B cell (primary cell): ENCODE measurements around the gene MBP. TPM values are rescaled to one million over a fixed set of nuclear protein-coding genes. Genes with fewer than 3 reads are reported as not detected.

Experiments
- ATAC-seq: fragments of 200-7000 bp; cut with Tn5 transposase; one replicate; pipeline ENCODE4 v1.10.0; 2021; ENCODE audit warnings: low read depth, mild to moderate bottlenecking, moderate number of reproducible peaks, moderate library complexity
- CTCF ChIA-PET: fragments of 350-600 bp; sonication (Branson Sonifier 250); formaldehyde crosslinking; loops from one replicate; lab custom pipeline; 2021; ENCODE audit warnings: antibody characterized with exemption, inconsistent platforms; lab: Charles Lee
- POLR2A ChIA-PET: fragments of 350-600 bp; sonication (Branson Sonifier 250); formaldehyde crosslinking; loops from one replicate; lab custom pipeline; 2021; ENCODE audit warnings: antibody characterized with exemption; lab: Charles Lee
- DNase-seq: peaks from one replicate; pipeline ENCODE4 v3.0.0; 2013
- H2AFZ ChIP-seq: 2 replicates; pipeline ENCODE4 v1.6.1; 2012; ENCODE audit warnings: mild to moderate bottlenecking, low read depth, low read length; ENCODE audit not compliant: insufficient read depth, poor library complexity, severe bottlenecking
- H3K27ac ChIP-seq, 2 donors: 1 replicate in 1 of 2; 2 replicates in 1 of 2; pipeline ENCODE4 v1.5.1; 2012 to 2013; ENCODE audit warnings: low read length in 2 of 2, mild to moderate bottlenecking in 2 of 2, moderate library complexity in 1 of 2
- H3K27me3 ChIP-seq, 4 experiments: fragments of 200-600 bp in 1 of 4; sonication (generic) in 1 of 4; replicated peaks in 1 of 4; 1 replicate in 2 of 4; 2 replicates in 2 of 4; pipeline versions ENCODE4 v1.6.1 to v1.7.0; 2013 to 2016; ENCODE audit warnings: low read length in 3 of 4, mild to moderate bottlenecking in 2 of 4, mixed read lengths in 1 of 4, moderate library complexity in 1 of 4; ENCODE audit not compliant: insufficient read depth in 4 of 4, control insufficient read depth in 3 of 4; ENCODE audit errors: control extremely low read depth in 1 of 4
- H3K36me3 ChIP-seq, 2 experiments: replicated peaks in 1 of 2; 1 replicate in 1 of 2; 2 replicates in 1 of 2; pipeline versions ENCODE4 v1.6.1 to v1.7.1; 2013; ENCODE audit warnings: low read length in 1 of 2; ENCODE audit not compliant: insufficient read depth in 2 of 2, control insufficient read depth in 1 of 2; ENCODE audit errors: control extremely low read depth in 1 of 2, extremely low read depth in 1 of 2
- H3K4me1 ChIP-seq, 2 donors: fragments of 200-600 bp in 1 of 2; sonication (generic) in 1 of 2; 1 replicate in 1 of 2; 2 replicates in 1 of 2; pipeline versions ENCODE4 v1.5.1 to v1.6.1; 2013 to 2017; ENCODE audit warnings: low read length in 2 of 2; ENCODE audit not compliant: control insufficient read depth in 2 of 2, insufficient read depth in 2 of 2
- H3K4me2 ChIP-seq: replicated peaks from 2 replicates; pipeline ENCODE3; 2012; ENCODE audit warnings: mild to moderate bottlenecking, low read depth, low read length; ENCODE audit not compliant: poor library complexity, severe bottlenecking
- H3K4me3 ChIP-seq, 5 experiments: fragments of 200-600 bp in 1 of 5; sonication (generic) in 1 of 5; 1 replicate in 3 of 5; 2 replicates in 2 of 5; pipeline versions ENCODE4 v1.5.1 to v1.7.0; 2011 to 2016; ENCODE audit warnings: low read length in 4 of 5, mild to moderate bottlenecking in 4 of 5, low read depth in 2 of 5, control low read depth in 1 of 5, moderate library complexity in 1 of 5; ENCODE audit not compliant: insufficient read depth in 1 of 5; ENCODE audit errors: control extremely low read depth in 1 of 5, extremely low read depth in 1 of 5
- H3K79me2 ChIP-seq: fragments of 200-600 bp; sonication (generic); one replicate; pipeline ENCODE4 v1.6.0; 2016; ENCODE audit warnings: low read length; ENCODE audit not compliant: control insufficient read depth, insufficient read depth
- H3K9ac ChIP-seq: fragments of 200-600 bp; sonication (generic); 2 replicates; pipeline ENCODE4 v1.6.1; 2017; ENCODE audit warnings: mild to moderate bottlenecking, low read length, moderate library complexity
- H3K9me3 ChIP-seq, 3 donors: one replicate each; pipeline versions ENCODE4 v1.6.1 to v1.7.1; 2013; ENCODE audit warnings: low read length in 2 of 3; ENCODE audit not compliant: control insufficient read depth in 2 of 3, insufficient read depth in 1 of 3; ENCODE audit errors: control extremely low read depth in 1 of 3
- H4K20me1 ChIP-seq: 2 replicates; pipeline ENCODE4 v1.6.0; 2012; ENCODE audit warnings: mild to moderate bottlenecking, low read length; ENCODE audit not compliant: insufficient read depth, control insufficient read depth, poor library complexity, severe bottlenecking
- H3K27ac Mint-ChIP-seq: one replicate; pipeline ENCODE4 v1.8.0; 2021; ENCODE audit warnings: mixed read lengths
- H3K27me3 Mint-ChIP-seq: one replicate; pipeline ENCODE4 v1.8.0; 2021; ENCODE audit warnings: mixed read lengths
- H3K4me1 Mint-ChIP-seq: one replicate; pipeline ENCODE4 v1.8.0; 2021; ENCODE audit warnings: mixed read lengths
- H3K4me3 Mint-ChIP-seq: one replicate; pipeline ENCODE4 v1.8.0; 2021; ENCODE audit warnings: mixed read lengths
- H3K9me3 Mint-ChIP-seq: one replicate; pipeline ENCODE4 v1.8.0; 2022; ENCODE audit warnings: mixed read lengths; ENCODE audit not compliant: insufficient read depth
- EZH2 ChIP-seq: IDR thresholded peaks from 2 replicates; pipeline ENCODE4 v1.6.1; 2012; ENCODE audit warnings: borderline replicate concordance, low read depth, mild to moderate bottlenecking, moderate library complexity, low read length; ENCODE audit not compliant: insufficient read depth, poor library complexity, severe bottlenecking
- WGBS: methylation state at CpG from one replicate; pipeline ENCODE4 v1.1.5; 2013; ENCODE audit warnings: missing lambda C conversion rate; ENCODE audit not compliant: insufficient coverage; 5-methylcytosine and 5-hydroxymethylcytosine counted together
- intact Hi-C: fragments of 100-400 bp; cut with micrococcal nuclease; formaldehyde crosslinking; loops from one replicate; pipeline ENCODE4 v1.10.0; 2022
- polyA plus RNA-seq: library from polyadenylated mRNA; depleted of rRNA; stranded (reverse); fragments of >200 nt; gene quantifications from 2 replicates; pipeline ENCODE4 v1.2.3, GENCODE V29; 2012
- total RNA-seq, 2 donors: library from RNA; stranded (reverse); fragments of 120-200 nt in 1 of 2; gene quantifications; 1 replicate in 1 of 2; 2 replicates in 1 of 2; pipeline versions ENCODE4 v1.2.3 to v1.2.4, GENCODE V29; 2013 to 2022
- TF ChIP-seq, protein P1 (sequence below): fragments of 200-600 bp; IDR thresholded peaks from one replicate; pipeline ENCODE4 v1.8.0; 2022; ENCODE audit warnings: antibody characterized with exemption, mild to moderate bottlenecking

The MBP gene
- total and polyA plus RNA-seq, 2 donors (not counting 1 experiment from before 2014, with no cell fraction given): 30.1 to 192 TPM

DNA sequence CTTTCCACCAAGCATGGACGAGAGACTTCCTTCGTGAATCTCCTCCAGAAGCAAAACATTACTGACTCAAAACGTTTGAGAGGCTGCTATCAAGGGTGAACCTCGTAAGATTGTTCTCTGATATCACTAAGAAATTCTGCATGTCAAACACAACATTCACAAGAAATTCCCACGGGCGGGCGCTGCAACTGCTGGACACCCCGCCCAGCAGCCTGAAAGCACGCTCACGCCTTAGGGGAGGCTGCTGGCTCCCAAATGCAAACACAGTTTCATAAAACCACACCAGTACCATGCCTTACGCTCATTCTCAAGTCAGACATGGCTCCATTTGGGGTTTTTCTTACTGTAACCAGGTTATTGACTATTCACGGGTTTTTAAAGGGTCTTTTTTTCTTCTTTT, 39.0 kb downstream of the MBP start:
- WGBS: 93% methylated on average over 10 of the region's 12 CpGs
- TF ChIP-seq, protein P1, sequence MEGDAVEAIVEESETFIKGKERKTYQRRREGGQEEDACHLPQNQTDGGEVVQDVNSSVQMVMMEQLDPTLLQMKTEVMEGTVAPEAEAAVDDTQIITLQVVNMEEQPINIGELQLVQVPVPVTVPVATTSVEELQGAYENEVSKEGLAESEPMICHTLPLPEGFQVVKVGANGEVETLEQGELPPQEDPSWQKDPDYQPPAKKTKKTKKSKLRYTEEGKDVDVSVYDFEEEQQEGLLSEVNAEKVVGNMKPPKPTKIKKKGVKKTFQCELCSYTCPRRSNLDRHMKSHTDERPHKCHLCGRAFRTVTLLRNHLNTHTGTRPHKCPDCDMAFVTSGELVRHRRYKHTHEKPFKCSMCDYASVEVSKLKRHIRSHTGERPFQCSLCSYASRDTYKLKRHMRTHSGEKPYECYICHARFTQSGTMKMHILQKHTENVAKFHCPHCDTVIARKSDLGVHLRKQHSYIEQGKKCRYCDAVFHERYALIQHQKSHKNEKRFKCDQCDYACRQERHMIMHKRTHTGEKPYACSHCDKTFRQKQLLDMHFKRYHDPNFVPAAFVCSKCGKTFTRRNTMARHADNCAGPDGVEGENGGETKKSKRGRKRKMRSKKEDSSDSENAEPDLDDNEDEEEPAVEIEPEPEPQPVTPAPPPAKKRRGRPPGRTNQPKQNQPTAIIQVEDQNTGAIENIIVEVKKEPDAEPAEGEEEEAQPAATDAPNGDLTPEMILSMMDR: no peak
- no peak for TF ChIP-seq EZH2
- H3K9me3 Mint-ChIP-seq: no peaks in the 10 kb centered on the region
- H3K9ac ChIP-seq: no peak overlapping the region
- peaks cover 97% of the 10 kb centered on the region for H3K79me2 ChIP-seq
- no peaks in the 10 kb centered on the region for H3K27me3 ChIP-seq
- no peak overlapping the region for H3K4me2 ChIP-seq
- ChIA-PET POLR2A (no interaction called here), CTCF (interaction anchor here (0.6 kb wide), 1 partner anchor 10 kb away, joined by 3 read pairs; no protein-coding TSS in a partner anchor)
- no peaks in the 10 kb centered on the region for H3K9me3 ChIP-seq
- H3K4me3 ChIP-seq: no peak overlapping the region
- no peak overlapping the region for H3K27ac ChIP-seq
- peaks cover 49% of the 10 kb centered on the region for H3K4me1 Mint-ChIP-seq
- peaks cover 0 to 50% of the 10 kb centered on the region in 2 experiments for H3K36me3 ChIP-seq
- ATAC-seq (no peak), DNase-seq (no peak)
- no peaks in the 10 kb centered on the region for H3K27me3 Mint-ChIP-seq
- H2AFZ ChIP-seq: no peak overlapping the region
- peak overlapping the region; percentile 26 for H3K27ac Mint-ChIP-seq
- peaks cover 7 to 18% of the 10 kb centered on the region in 2 donors for H3K4me1 ChIP-seq
- intact Hi-C loops: no loop called here
- H3K4me3 Mint-ChIP-seq: no peak overlapping the region
- peaks cover 55% of the 10 kb centered on the region for H4K20me1 ChIP-seq

DNA sequence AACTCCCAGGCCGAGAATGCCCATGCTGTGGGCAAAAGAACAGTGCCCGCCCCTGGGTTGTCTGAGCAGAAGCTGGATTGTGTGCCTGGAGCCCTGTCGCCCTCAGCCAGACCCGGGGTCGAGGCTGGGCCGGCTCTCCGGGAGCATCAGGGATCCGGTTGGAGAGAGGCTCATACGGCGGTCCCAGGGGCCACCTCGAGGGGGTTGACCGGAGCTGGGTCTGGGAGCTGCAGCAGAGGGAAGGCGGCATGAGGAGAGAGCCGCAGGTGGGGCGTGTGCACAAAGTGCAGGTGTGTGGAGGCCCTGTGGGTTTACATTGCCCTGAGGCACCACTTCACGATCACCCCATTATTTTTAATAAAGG, 39.5 kb downstream of the MBP start:
- H3K79me2 ChIP-seq: peaks cover 96% of the 10 kb centered on the region
- TF ChIP-seq, protein P1: no peak
- no peak for TF ChIP-seq EZH2
- Mint-ChIP-seq H3K9me3 (no peaks in the 10 kb centered on the region), H3K4me3 (no peak overlapping the region), H3K27me3 (no peaks in the 10 kb centered on the region), H3K27ac (no peak overlapping the region), H3K4me1 (peaks cover 44% of the 10 kb centered on the region)
- H2AFZ ChIP-seq: no peak overlapping the region
- intact Hi-C loops: no loop called here
- over 99% methylated on average over 12 of the region's 16 CpGs for WGBS
- no peak overlapping the region for H3K4me3 ChIP-seq
- CTCF ChIA-PET: no interaction called here
- peaks cover 57% of the 10 kb centered on the region for H4K20me1 ChIP-seq
- no peaks in the 10 kb centered on the region for H3K9me3 ChIP-seq
- H3K4me1 ChIP-seq: peaks cover 2 to 12% of the 10 kb centered on the region in 2 donors
- peaks cover 0 to 51% of the 10 kb centered on the region in 2 experiments for H3K36me3 ChIP-seq
- POLR2A ChIA-PET: no interaction called here
- ATAC-seq (no peak), DNase-seq (no peak)
- no peak overlapping the region for H3K27ac ChIP-seq
- no peak overlapping the region for H3K9ac ChIP-seq
- H3K27me3 ChIP-seq: no peaks in the 10 kb centered on the region
- H3K4me2 ChIP-seq: no peak overlapping the region
